Measurements from ENCODE around the gene PTAFR.
"Not testable (repeated sequence)": the region's sequence is repeated elsewhere in the genome, so short reads cannot be mapped to it uniquely, and the experiment has no call there.

PTAFR gene

DNA sequence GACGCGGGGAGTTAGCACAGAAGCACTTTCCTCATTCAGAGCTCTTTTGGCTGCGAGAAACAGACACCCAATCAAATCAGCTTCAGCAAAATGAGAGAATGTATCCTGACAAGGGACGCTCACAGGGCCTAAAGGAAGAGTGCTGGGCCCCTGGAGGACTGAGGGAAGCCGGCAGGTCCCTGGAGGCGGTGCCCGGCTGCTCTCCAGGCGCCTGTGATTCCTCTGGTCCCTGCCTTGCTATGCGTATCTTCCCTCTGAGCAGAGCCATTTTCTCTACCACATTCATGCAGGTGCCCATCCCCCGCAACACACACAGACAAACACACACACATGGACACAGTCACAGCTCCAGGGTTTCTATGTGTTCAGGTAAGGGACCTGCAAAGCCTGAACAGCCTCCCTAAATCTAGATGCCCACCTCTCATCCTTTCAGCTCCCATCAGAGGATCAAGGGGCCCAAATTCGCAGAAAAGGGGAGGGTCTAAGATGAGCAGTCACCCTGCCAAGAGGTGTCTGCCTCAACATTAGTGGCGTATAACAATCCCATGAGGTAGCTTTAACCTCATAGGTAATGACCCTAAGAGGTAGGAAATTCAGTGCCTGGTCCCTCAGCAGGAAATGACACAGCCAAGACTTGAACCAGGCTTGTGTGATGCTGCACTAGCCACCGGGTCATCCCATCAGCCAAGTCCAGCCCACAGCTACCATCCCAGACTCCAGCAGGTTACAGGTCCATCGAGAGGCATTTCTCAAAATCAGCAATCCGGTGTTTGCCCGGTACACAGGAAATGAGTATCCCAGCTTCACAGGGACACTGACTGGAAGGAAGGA is 29.0 kb downstream of the PTAFR start:
- FAIRE-seq (peak; percentile 53), DNase-seq (ENCODE audit: extremely low spot score, insufficient read length, low read depth) (no peak)

DNA sequence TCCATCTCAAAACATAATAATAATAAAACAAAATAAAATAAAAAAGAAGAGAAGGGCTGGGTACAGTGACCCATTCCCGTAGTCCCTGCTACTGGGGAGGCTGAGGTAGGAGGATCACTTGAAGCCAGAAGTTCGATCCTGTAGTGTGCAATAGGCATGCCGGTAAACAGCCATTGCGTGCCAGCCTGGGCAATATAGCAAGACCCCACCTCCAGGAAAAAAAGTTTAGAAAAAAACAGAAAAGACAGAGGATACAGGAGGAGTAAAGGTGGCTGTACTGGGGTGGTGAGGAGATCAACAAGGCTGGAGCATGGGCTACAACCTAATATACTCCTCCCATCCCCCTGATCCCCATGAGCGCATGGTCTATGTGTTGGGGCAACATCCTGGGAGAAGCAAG is 30.8 kb downstream of the PTAFR start:
- DNase-seq (ENCODE audit: extremely low spot score, insufficient read length, low read depth) (no peak), FAIRE-seq (no peak)

DNA sequence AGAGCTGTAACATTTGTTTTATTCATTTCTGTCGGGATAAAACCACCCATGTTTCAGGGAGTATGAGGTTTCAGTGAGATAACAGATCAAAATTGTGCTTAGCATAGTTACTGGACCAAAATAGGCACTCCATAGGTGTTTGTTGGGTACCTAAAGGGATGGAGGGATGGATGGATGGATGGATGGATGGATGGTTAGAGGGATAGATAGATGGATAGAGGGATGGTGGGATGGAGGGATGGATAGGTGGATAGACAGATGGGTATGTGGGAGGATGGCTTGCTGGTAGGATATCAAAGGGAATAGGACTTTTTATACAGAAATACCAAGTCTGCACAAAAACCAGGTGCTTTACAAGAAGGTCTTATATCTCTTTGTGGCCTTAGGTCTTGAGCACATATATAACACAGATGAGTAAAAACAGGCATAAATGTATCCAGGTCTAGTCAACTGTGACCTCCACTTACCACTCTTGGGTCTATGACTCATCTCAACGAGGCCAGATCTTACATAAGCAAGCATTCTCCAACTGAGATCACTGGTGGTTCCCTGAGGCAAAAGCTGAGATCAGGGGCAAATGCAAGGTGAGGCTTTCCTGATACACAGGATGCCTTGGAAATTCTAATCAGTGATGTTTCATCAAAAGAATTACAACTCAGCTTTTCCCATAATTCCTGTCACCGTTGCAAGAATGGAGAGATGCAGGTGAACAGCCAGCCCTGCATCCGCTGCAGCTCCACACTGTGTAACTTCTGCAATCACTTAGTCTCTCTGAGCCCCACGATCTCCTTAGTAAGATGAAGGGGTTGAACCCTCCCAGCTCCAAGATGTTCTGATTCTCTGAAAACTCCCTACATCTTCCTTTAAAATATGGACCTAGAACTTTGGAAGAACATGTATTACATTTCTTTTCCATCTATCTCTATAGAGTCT is 32.0 kb downstream of the PTAFR start:
- FAIRE-seq (peak; percentile 97), DNase-seq (ENCODE audit: extremely low spot score, insufficient read length, low read depth) (peak; percentile 47)

DNA sequence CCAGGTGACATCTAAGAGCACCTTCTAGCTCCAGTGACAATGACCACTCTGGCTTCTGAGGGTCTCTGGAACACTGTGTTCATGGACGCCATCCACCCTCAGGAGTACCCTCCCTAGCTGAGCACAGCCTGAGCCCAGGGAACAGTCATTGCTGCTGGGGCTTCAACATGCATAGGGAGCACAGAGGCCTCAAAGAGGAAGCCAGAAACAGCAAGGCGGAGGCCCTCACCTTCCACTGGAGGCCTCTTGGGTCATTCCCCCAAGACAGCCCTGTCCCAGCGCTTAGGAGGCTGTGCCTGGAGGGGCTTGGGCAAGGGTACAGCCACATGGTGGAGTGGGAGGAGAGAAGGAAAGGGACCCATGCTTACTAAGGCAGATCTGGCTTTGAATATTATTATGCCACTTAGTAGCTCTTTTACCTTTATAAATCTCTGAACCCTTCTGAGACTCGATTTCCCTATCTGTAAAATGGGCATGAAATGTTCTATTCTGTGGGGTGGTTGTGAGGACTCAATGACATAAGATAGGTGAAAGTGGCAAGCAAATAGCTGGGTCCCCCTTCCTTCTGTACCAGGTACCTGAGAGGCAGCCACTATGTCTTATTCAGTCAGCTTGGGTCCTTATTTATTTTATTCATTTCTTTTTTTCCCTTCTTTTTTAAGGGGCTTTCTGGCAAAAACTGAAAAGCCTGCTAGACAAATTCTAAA is 32.8 kb downstream of the PTAFR start:
- FAIRE-seq: no peak
- DNase-seq (ENCODE audit: extremely low spot score, insufficient read length, low read depth): no peak

DNA sequence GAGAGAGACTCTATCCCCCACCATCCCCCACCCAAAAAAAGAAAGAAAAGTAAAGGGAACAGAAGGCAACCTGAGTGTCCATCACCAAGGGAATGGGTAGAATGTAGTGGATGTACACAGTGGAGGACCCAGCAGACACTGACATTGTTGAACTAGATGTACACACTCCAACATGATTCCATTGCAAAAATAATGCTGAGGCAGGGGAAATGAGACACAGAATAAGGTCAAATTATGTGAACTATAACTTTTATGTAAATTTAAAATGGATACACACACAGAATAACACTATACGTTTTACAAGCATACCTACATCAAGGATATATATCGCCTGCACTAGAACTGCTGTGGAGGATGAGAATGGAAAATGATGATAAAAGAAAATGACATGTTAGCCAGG is 34.8 kb downstream of the PTAFR start:
- FAIRE-seq (no peak), DNase-seq (ENCODE audit: extremely low spot score, insufficient read length, low read depth) (no peak)

DNA sequence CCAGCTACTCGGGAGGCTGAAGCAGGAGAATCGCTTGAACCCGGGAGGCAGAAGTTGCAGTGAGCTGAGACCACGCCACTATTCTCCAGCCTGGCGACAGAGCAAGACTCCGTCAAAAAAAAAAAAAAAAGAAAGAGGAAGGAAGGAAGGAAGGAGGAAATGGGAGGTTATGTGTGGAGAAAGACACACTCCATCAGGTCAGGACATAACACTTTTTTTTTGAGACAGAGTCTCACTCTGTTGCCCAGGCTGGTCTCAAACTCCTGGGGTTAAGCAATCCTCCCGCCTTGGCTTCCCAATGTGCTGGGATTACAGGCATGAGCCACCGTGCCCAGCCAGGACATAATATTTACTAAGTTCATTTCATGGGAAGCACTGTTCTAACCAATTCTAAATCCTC is 36.6 kb downstream of the PTAFR start:
- FAIRE-seq; DNase-seq (ENCODE audit: extremely low spot score, insufficient read length, low read depth): not testable (repeated sequence)

DNA sequence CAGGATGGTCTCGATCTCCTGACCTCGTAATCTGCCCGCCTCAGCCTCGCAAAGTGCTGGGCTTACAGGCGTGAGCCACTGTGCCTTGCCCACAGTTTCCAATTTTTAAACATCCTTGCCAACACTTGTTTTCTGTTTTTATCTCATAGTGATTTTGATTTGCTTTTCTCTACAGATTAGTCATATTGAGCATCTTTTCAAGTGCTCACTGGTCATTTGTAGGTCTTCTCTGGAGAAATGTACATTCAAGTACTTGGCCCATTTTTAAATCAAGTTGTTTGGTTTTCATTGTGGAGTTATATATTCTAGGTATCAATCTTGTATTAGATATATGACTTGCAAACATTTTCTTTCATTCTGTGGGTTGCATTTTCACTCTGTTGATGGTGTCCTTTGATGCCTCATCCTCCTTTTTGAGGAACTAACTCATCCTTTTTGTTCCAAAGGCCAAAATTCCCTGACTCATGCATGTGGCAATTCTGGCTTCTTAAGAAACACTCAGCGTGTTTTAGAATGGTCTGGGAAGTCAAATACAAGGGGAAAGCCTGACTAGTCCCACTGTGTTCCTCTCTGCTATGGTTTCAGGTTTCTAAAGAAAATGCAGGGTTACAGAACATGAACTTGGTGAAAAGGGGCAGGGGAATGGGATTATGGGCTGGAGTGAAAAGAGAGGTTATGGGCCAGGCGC is 37.3 kb downstream of the PTAFR start:
- no peak for DNase-seq (ENCODE audit: extremely low spot score, insufficient read length, low read depth)
- no peak for FAIRE-seq

DNA sequence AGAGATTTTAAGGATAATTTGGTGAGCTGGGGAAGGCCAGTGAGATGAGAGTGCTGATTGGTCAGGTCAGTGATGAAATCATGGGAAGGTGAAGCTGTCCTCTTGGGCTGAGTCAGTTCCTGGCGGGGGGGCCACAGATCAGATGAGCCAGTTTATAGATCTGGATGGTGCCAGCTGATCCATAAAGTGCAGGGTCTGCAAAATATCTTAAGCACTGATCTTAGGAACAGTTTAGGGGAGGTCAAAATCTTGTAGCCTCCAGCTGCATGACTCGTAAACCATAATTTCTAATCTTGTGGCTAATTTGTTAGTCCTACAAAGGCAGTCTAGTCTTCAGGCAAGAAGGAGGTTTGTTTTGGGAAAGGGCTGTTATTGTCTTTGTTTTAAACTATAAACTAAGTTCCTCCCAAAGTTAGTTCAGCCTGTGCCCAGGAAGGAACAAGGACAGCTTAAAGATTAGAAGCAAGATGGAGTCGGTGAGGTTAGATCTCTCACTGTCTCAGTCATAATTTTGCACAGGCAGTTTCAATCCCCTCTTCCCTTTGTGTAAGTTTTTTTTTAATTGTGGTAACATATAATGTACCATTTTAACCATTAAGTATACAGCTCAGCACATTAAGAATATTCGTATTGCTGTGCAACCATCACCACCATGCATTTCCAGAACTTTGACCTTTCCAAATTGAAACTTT is 39.4 kb downstream of the PTAFR start:
- FAIRE-seq (no peak), DNase-seq (ENCODE audit: extremely low spot score, insufficient read length, low read depth) (no peak)

DNA sequence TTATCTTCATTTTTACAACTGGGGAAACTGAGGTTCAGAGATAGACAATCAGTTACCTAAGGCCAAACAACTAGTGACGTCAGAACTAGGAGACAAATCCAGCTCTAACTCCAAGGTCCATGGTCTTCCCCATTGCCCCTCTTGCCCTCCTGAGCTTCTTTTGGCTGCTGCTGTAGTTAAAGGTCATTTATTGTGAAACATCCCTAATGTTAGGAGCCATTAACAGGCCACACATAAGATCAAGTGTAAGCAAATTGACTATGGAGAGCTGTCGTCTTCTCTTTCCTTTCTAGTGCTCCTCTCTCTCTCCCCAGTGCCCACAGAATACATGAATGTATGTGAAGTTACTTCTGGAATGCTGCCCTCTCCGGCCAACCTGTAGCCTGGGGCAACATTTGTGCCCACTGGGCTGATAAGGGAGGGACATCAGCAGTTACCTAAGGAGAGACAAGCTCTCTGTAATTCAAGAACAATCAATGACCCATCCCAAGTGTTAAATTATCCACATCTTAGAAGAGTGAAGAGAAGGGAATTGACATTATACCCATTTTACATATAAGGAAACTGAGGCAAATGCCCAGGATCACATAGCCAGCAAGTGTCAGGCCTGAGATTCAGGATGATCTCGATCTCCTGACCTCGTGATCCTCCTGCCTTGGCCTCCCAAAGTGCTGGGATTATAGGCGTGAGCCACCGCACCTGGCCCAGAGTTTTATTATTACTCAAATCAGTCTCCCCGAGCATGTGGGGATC is 40.1 kb downstream of the PTAFR start:
- FAIRE-seq: no peak

DNA sequence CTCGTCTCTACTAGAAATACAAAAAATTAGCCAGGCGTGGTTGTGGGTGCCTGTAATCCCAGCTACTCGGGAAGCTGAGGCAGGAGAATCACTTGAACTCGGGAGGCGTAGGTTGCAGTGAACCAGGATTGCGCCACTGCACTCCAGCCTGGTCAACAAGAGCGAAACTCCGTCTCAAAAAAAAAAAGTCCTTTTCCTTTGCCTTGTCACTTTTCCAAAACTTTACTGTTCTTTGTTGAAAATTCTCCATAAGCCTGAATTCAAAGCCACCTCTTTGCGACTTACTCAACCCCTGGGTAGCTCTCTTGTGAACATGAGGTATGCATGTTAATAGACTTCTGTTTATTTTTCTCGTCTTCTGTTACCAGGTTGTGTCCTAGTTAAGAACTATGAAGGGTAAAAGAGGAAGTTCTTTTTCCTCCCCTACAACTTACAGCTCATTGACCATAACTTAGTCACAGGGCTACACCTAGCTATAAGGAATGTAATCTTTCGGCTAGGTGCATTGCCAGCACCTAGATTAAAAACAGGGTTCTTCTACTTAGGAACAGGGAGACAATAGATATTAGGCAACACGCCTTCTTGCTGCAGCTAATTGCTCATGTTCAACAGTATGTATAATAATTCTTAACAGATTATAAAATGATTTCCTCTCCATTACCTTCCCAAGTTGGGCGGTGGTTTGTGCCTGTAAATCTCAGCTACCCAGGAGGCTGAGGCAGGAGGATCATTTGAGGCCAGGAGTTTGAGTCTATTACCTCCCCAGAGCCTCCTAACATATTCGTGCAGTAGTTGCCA is 40.9 kb downstream of the PTAFR start:
- FAIRE-seq (peak; percentile 73), DNase-seq (ENCODE audit: extremely low spot score, insufficient read length, low read depth) (no peak)

More for the DNA sequence above, 40.1 kb downstream of the PTAFR start:
- no peak for DNase-seq (ENCODE audit: extremely low spot score, insufficient read length, low read depth)

DNA sequence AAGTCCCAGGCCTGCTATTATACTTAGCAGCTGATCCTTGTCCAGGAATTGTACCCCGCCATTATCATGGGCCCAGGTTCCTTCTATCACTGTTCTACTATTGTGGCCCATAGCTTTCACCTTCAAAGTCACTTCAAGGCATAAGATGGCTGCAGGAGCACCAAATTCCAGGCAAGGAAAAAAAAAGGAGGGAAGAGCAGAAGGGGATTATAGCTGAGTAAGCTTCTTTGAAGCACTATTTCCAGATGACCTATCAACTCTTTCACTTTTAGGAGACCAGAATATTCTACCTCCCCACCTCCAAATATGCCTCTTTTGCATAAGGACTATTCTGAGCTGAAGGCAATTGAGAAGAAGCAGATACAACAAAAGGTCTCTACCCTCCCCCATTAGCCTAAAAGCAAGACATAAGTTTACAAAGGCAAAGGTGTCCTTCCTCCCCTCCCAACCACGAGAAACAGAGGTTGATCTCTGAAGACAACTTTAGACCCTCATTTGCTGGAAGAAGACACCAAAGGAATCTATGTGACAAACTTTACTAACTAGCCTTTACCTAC is 41.8 kb downstream of the PTAFR start:
- DNase-seq (ENCODE audit: extremely low spot score, insufficient read length, low read depth): no peak

DNA sequence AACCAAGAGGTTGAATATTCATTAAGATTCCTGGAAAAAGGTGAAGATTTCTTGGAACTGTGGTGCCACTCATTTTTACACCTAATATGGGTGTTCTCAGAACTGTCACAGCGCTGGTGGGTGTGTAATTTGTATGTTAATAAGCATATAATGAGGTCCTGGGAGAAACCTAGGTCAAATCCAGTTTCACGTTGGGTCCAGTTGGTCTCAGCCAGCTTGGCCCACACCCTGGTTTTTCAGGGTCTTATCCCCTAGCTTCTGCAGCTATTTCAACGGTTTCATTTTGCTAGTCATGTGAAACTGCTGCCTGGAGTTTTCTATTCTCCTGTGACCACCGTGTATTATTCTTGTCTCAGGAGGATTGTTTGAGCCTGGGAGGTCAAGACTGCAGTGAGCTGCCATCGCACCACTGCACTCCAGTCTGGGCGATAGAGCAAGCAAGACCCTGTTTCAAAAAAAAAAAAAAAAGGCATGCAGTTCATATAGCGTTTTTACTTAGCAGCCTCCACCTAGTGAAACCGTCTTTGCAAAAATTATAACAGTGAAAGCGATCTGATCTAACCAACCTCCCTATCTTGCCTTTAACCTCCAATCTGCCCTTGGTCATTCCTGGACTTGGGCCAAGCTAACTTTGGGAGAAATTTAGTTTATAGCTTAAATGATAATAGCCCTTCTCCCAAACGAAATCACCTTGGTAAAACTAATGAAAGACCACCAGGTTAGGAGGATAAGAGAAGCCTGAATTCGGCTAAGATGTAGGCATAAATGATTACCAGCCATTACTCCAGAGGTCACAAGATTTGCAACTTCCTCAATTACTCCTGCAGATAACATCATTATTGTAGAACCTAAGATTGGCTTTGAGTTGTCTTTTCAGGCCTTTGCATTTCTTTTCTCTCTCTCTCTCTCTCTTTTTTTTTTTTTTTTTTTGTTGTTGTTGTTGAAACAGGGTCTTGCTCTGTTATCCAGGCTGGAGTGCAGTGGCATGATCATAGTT is 44.0 kb downstream of the PTAFR start:
- FAIRE-seq: peak; percentile 92
- no peak for DNase-seq (ENCODE audit: extremely low spot score, insufficient read length, low read depth)

More for the DNA sequence above, 41.8 kb downstream of the PTAFR start:
- FAIRE-seq: peak; percentile 61

DNA sequence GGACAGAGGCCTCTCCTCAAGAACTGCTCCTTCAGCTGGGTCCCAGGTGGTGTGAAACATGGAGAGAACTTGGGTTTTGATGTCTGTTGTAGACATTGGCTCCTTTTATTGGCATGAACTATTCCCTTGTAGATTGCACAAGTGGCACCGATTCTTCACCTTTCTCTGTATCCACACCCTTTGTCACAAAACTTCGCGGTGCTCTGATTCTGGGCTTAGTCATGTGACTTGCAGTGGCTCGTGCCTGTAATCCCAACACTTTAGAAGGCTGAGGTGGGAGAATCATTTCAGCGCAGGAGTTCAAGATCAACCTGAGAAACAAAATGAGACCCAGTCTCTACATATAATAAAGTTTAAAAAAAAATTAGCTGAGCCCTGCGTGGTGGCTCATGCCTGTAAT is 45.6 kb downstream of the PTAFR start:
- DNase-seq (ENCODE audit: extremely low spot score, insufficient read length, low read depth) (no peak), FAIRE-seq (no peak)

DNA sequence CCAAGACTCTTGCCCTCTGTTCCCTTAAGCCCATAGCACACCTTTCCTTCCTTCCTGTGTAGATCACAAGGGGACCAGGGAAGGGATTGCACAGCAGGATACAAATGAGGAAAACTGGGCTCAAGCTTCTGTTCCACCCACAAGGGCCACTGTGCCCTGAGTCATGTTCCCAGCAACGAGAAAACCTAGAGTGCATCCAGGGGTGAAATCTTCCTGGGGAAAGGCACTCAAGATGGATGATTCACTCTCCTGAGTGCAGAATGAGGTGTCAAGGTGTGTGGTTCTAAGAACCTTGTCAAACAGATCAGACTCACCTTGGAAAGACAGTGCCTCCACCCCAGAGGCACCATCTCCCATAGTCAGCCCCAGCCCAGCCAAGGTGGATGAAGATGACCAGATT is 47.3 kb downstream of the PTAFR start:
- FAIRE-seq: no peak
- no peak for DNase-seq (ENCODE audit: extremely low spot score, insufficient read length, low read depth)

DNA sequence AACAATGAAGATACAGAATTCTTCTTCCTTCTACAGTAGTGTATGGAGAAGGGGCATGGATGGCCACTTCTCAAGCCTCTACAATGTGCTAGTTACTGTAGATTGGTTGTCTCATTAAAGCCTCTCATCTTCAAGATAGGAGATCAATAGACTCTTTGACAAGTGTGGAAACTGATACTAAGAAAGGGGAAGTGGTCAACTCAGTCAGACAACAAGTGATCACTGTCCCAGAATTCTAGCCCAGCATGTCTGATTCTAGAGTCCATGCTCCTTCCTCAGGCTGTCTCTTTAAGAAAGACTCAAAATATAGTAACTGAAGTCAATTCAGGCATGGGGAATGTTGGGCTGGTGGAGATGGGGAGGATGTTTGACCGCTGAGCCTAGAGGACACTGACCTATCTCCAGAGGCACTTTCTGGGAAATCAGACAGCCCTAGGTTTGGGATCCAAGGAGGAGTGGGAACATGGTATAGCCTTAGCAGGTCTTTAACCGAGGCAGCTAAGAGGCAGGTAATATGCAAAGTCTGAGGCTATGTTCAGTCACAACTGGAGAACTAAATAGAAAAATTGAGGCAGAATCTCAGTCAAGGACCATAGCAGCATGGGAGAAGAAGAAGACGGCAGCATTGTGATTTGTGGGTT is 48.8 kb downstream of the PTAFR start:
- FAIRE-seq (peak; percentile 93), DNase-seq (ENCODE audit: extremely low spot score, insufficient read length, low read depth) (no peak)

Measured in GM18507 (cell line).